ENCODE measurements around the gene DGKB. TPM values are rescaled to one million over a fixed set of nuclear protein-coding genes. Genes with fewer than 3 reads are reported as not detected.

The DGKB gene
- total RNA-seq, 4 donors from 2014 or later = 0.40 to 3.8 (median 0.82) TPM; not detected in 1

GRCh38 chr7:14635955-14636354 is 266.6 kb downstream of the DGKB start:
- no peak for DNase-seq
- in situ Hi-C loops (cut with MboI; ENCODE audit: low pct_ligation_motif_present in 1 of 4, low pct_unique_long_range_greater_than_20kb in 1 of 4, low sequenced_read_pairs in 3 of 4) (no loop called here), intact Hi-C loops (cut with DNase I; ENCODE audit: low total_unique reads) (no loop called here)
- WGBS, 2 donors (ENCODE audit: low coverage in 1 of 2) = 49 to 58% methylated on average over 3 to 4 of the region's 4 CpGs
- H3K9me3 ChIP-seq = no peaks in the 10 kb centered on the region
- H3K27ac ChIP-seq = no peak overlapping the region
- no peak for TF ChIP-seq CTCF (IDR thresholded peaks at IDR 0.05)
- TF ChIP-seq POLR2A (IDR thresholded peaks at IDR 0.05) = no peak
- TF ChIP-seq POLR2AphosphoS5 (IDR thresholded peaks at IDR 0.05) = no peak
- TF ChIP-seq EP300 (IDR thresholded peaks at IDR 0.05; ENCODE audit: low read depth) = no peak
- no peaks in the 10 kb centered on the region for H3K36me3 ChIP-seq
- peaks cover 0 to 49% (median 12%) of the 10 kb centered on the region in 4 donors for H3K4me1 ChIP-seq
- no peaks in the 10 kb centered on the region for H3K27me3 ChIP-seq
- no peak overlapping the region for H3K4me3 ChIP-seq

GRCh38 chr7:14630048-14630447 is 272.5 kb downstream of the DGKB start:
- in situ Hi-C loops (cut with MboI; ENCODE audit: low pct_ligation_motif_present in 1 of 4, low pct_unique_long_range_greater_than_20kb in 1 of 4, low sequenced_read_pairs in 3 of 4) (no loop called here), intact Hi-C loops (cut with DNase I; ENCODE audit: low total_unique reads) (no loop called here)
- no peaks in the 10 kb centered on the region for H3K9me3 ChIP-seq
- DNase-seq = no peak
- no peaks in the 10 kb centered on the region for H3K4me1 ChIP-seq
- whole genome bisulfite sequencing, 2 donors (ENCODE audit: low coverage in 1 of 2) = 79 to 81% methylated on average over 2 of the region's 2 CpGs
- no peak overlapping the region for H3K4me3 ChIP-seq
- TF ChIP-seq POLR2A (IDR thresholded peaks at IDR 0.05) = no peak
- TF ChIP-seq POLR2AphosphoS5 (IDR thresholded peaks at IDR 0.05) = no peak
- TF ChIP-seq EP300 (IDR thresholded peaks at IDR 0.05; ENCODE audit: low read depth) = no peak
- TF ChIP-seq CTCF (IDR thresholded peaks at IDR 0.05) = no peak
- H3K27ac ChIP-seq = no peak overlapping the region
- no peaks in the 10 kb centered on the region for H3K27me3 ChIP-seq
- no peaks in the 10 kb centered on the region for H3K36me3 ChIP-seq

GRCh38 chr7:14628516-14628915 is 274.0 kb downstream of the DGKB start:
- TF ChIP-seq POLR2A (IDR thresholded peaks at IDR 0.05) = no peak
- no peak for TF ChIP-seq EP300 (IDR thresholded peaks at IDR 0.05; ENCODE audit: low read depth)
- no peak for TF ChIP-seq POLR2AphosphoS5 (IDR thresholded peaks at IDR 0.05)
- TF ChIP-seq CTCF (IDR thresholded peaks at IDR 0.05) = no peak
- H3K27ac ChIP-seq = no peak overlapping the region
- H3K36me3 ChIP-seq = no peaks in the 10 kb centered on the region
- intact Hi-C loops (cut with DNase I; ENCODE audit: low total_unique reads) = no loop called here
- H3K9me3 ChIP-seq = no peaks in the 10 kb centered on the region
- 85 to 93% methylated on average over 1 of the region's 1 CpG for WGBS, 2 donors (ENCODE audit: low coverage in 1 of 2)
- DNase-seq = no peak
- H3K4me3 ChIP-seq = no peak overlapping the region
- no peaks in the 10 kb centered on the region for H3K27me3 ChIP-seq
- no peaks in the 10 kb centered on the region for H3K4me1 ChIP-seq
- in situ Hi-C loops (cut with MboI; ENCODE audit: low pct_ligation_motif_present in 1 of 4, low pct_unique_long_range_greater_than_20kb in 1 of 4, low sequenced_read_pairs in 3 of 4) = no loop called here

GRCh38 chr7:14626076-14626475 is 276.5 kb downstream of the DGKB start:
- intact Hi-C loops (cut with DNase I; ENCODE audit: low total_unique reads) = no loop called here

More at GRCh38 chr7:14626076-14626475, 276.5 kb downstream of the DGKB start:
- Histone ChIP-seq H3K9me3 (no peaks in the 10 kb centered on the region), H3K27ac (no peak overlapping the region), H3K4me3 (no peak overlapping the region), H3K36me3 (no peaks in the 10 kb centered on the region), H3K4me1 (no peaks in the 10 kb centered on the region), H3K27me3 (no peaks in the 10 kb centered on the region)
- TF ChIP-seq POLR2A (IDR thresholded peaks at IDR 0.05) (no peak), POLR2AphosphoS5 (IDR thresholded peaks at IDR 0.05) (no peak), CTCF (IDR thresholded peaks at IDR 0.05) (no peak), EP300 (IDR thresholded peaks at IDR 0.05; ENCODE audit: low read depth) (no peak)
- whole genome bisulfite sequencing, 2 donors (ENCODE audit: low coverage in 1 of 2) = 87 to 90% methylated on average over 4 of the region's 4 CpGs
- DNase-seq = no peak
- in situ Hi-C loops (cut with MboI; ENCODE audit: low pct_ligation_motif_present in 1 of 4, low pct_unique_long_range_greater_than_20kb in 1 of 4, low sequenced_read_pairs in 3 of 4) = no loop called here
